ENCODE results near the gene NID1. TPM values are rescaled to one million over a fixed set of nuclear protein-coding genes. Genes with fewer than 3 reads are reported as not detected.
"Not testable (repeated sequence)": the region's sequence is repeated elsewhere in the genome, so short reads cannot be mapped to it uniquely, and the experiment has no call there.

Gene NID1
- total RNA-seq, 1 experiment from 2014 or later: 12.9 TPM

- Histone ChIP-seq H3K36me3 (replicated peaks; ENCODE audit: control insufficient read depth, insufficient read depth, low read length) (no peaks in the 10 kb centered on the region), H3K4me3 (ENCODE audit: insufficient read depth, low read depth, low read length) (peak overlapping the region; percentile 50), H3K27me3 (ENCODE audit: control insufficient read depth, insufficient read depth, low read length) (no peaks in the 10 kb centered on the region)
- DNase-seq: peak; percentile 81
Observed at GRCh38 chr1:235971571-235972310, 93.1 kb downstream of the NID1 start.

GRCh38 chr1:235971020-235971419 is 93.9 kb downstream of the NID1 start:
- no peak for DNase-seq

GRCh38 chr1:235968831-235969230 is 96.1 kb downstream of the NID1 start:
- no peak for DNase-seq
- H3K36me3 ChIP-seq (replicated peaks; ENCODE audit: control insufficient read depth, insufficient read depth, low read length): no peaks in the 10 kb centered on the region
- no peak overlapping the region for H3K4me3 ChIP-seq (ENCODE audit: insufficient read depth, low read depth, low read length)
- H3K27me3 ChIP-seq (ENCODE audit: control insufficient read depth, insufficient read depth, low read length): no peaks in the 10 kb centered on the region

More at GRCh38 chr1:235971020-235971419, 93.9 kb downstream of the NID1 start:
- Histone ChIP-seq H3K36me3 (replicated peaks; ENCODE audit: control insufficient read depth, insufficient read depth, low read length) (no peaks in the 10 kb centered on the region), H3K4me3 (ENCODE audit: insufficient read depth, low read depth, low read length) (no peak overlapping the region), H3K27me3 (ENCODE audit: control insufficient read depth, insufficient read depth, low read length) (no peaks in the 10 kb centered on the region)

GRCh38 chr1:235966134-235966533 is 98.8 kb downstream of the NID1 start:
- not testable (repeated sequence) for H3K4me3 ChIP-seq (ENCODE audit: insufficient read depth, low read depth, low read length); H3K36me3 ChIP-seq (replicated peaks; ENCODE audit: control insufficient read depth, insufficient read depth, low read length); DNase-seq; H3K27me3 ChIP-seq (ENCODE audit: control insufficient read depth, insufficient read depth, low read length)

- H3K27me3 ChIP-seq (ENCODE audit: control insufficient read depth, insufficient read depth, low read length): no peaks in the 10 kb centered on the region
- no peak overlapping the region for H3K4me3 ChIP-seq (ENCODE audit: insufficient read depth, low read depth, low read length)
- DNase-seq: no peak
- H3K36me3 ChIP-seq (replicated peaks; ENCODE audit: control insufficient read depth, insufficient read depth, low read length): no peaks in the 10 kb centered on the region
Observed at GRCh38 chr1:235960809-235961208, 104.1 kb downstream of the NID1 start.

GRCh38 chr1:235958021-235958420 is 106.9 kb downstream of the NID1 start:
- DNase-seq: no peak
- H3K27me3 ChIP-seq (ENCODE audit: control insufficient read depth, insufficient read depth, low read length): no peaks in the 10 kb centered on the region
- H3K36me3 ChIP-seq (replicated peaks; ENCODE audit: control insufficient read depth, insufficient read depth, low read length): no peaks in the 10 kb centered on the region
- no peak overlapping the region for H3K4me3 ChIP-seq (ENCODE audit: insufficient read depth, low read depth, low read length)

- H3K27me3 ChIP-seq (ENCODE audit: control insufficient read depth, insufficient read depth, low read length): no peaks in the 10 kb centered on the region
- no peaks in the 10 kb centered on the region for H3K36me3 ChIP-seq (replicated peaks; ENCODE audit: control insufficient read depth, insufficient read depth, low read length)
- no peak for DNase-seq
- no peak overlapping the region for H3K4me3 ChIP-seq (ENCODE audit: insufficient read depth, low read depth, low read length)
Observed at GRCh38 chr1:235955777-235956176, 109.1 kb downstream of the NID1 start.

GRCh38 chr1:235954306-235955283 is 110.3 kb downstream of the NID1 start:
- Histone ChIP-seq H3K4me3 (ENCODE audit: insufficient read depth, low read depth, low read length) (no peak overlapping the region), H3K36me3 (replicated peaks; ENCODE audit: control insufficient read depth, insufficient read depth, low read length) (no peaks in the 10 kb centered on the region), H3K27me3 (ENCODE audit: control insufficient read depth, insufficient read depth, low read length) (no peaks in the 10 kb centered on the region)
- no peak for DNase-seq

GRCh38 chr1:235953801-235954200 is 111.1 kb downstream of the NID1 start:
- Histone ChIP-seq H3K4me3 (ENCODE audit: insufficient read depth, low read depth, low read length) (no peak overlapping the region), H3K36me3 (replicated peaks; ENCODE audit: control insufficient read depth, insufficient read depth, low read length) (no peaks in the 10 kb centered on the region), H3K27me3 (ENCODE audit: control insufficient read depth, insufficient read depth, low read length) (no peaks in the 10 kb centered on the region)
- no peak for DNase-seq

- no peak for DNase-seq
- H3K4me3 ChIP-seq (ENCODE audit: insufficient read depth, low read depth, low read length): no peak overlapping the region
- no peaks in the 10 kb centered on the region for H3K27me3 ChIP-seq (ENCODE audit: control insufficient read depth, insufficient read depth, low read length)
- no peaks in the 10 kb centered on the region for H3K36me3 ChIP-seq (replicated peaks; ENCODE audit: control insufficient read depth, insufficient read depth, low read length)
Observed at GRCh38 chr1:235952950-235953615, 111.8 kb downstream of the NID1 start.

GRCh38 chr1:235951661-235952060 is 113.2 kb downstream of the NID1 start:
- Histone ChIP-seq H3K4me3 (ENCODE audit: insufficient read depth, low read depth, low read length) (no peak overlapping the region), H3K27me3 (ENCODE audit: control insufficient read depth, insufficient read depth, low read length) (no peaks in the 10 kb centered on the region), H3K36me3 (replicated peaks; ENCODE audit: control insufficient read depth, insufficient read depth, low read length) (no peaks in the 10 kb centered on the region)
- DNase-seq: no peak

GRCh38 chr1:235950318-235950717 is 114.6 kb downstream of the NID1 start:
- no peak overlapping the region for H3K4me3 ChIP-seq (ENCODE audit: insufficient read depth, low read depth, low read length)
- H3K36me3 ChIP-seq (replicated peaks; ENCODE audit: control insufficient read depth, insufficient read depth, low read length): no peaks in the 10 kb centered on the region
- no peaks in the 10 kb centered on the region for H3K27me3 ChIP-seq (ENCODE audit: control insufficient read depth, insufficient read depth, low read length)
- no peak for DNase-seq

- H3K4me3 ChIP-seq (ENCODE audit: insufficient read depth, low read depth, low read length): no peak overlapping the region
- H3K27me3 ChIP-seq (ENCODE audit: control insufficient read depth, insufficient read depth, low read length): no peaks in the 10 kb centered on the region
- DNase-seq: no peak
- no peaks in the 10 kb centered on the region for H3K36me3 ChIP-seq (replicated peaks; ENCODE audit: control insufficient read depth, insufficient read depth, low read length)
Observed at GRCh38 chr1:235948774-235949427, 116.0 kb downstream of the NID1 start.

GRCh38 chr1:235947989-235948388 is 116.9 kb downstream of the NID1 start:
- Histone ChIP-seq H3K27me3 (ENCODE audit: control insufficient read depth, insufficient read depth, low read length) (no peaks in the 10 kb centered on the region), H3K36me3 (replicated peaks; ENCODE audit: control insufficient read depth, insufficient read depth, low read length) (no peaks in the 10 kb centered on the region), H3K4me3 (ENCODE audit: insufficient read depth, low read depth, low read length) (no peak overlapping the region)
- DNase-seq: no peak

Data from H7 (cell line).